Measurements from ENCODE around the gene TARM1. TPM values are rescaled to one million over a fixed set of nuclear protein-coding genes. Genes with fewer than 3 reads are reported as not detected.
"Not testable (repeated sequence)": the region's sequence is repeated elsewhere in the genome, so short reads cannot be mapped to it uniquely, and the experiment has no call there.

TARM1 gene
- total RNA-seq, 2 donors from 2014 or later: not detected

GRCh38 chr19:54108496-54108895 is 27.3 kb upstream of the TARM1 start:
- no peak for DNase-seq
- Mint-ChIP-seq H3K36me3 (ENCODE audit: insufficient read depth in 2 of 2) (peaks cover 5 to 15% of the 10 kb centered on the region in 2 donors), H3K27me3 (ENCODE audit: low read depth) (no peaks in the 10 kb centered on the region), H3K27ac (no peak overlapping the region), H3K4me1 (ENCODE audit: low read depth) (peaks cover 42% of the 10 kb centered on the region), H3K4me3 (no peak overlapping the region), H3K9me3 (no peaks in the 10 kb centered on the region)
- no peak for ATAC-seq (replicated peaks in 1 of 2)

- Mint-ChIP-seq H3K4me1 (ENCODE audit: low read depth) (peaks cover 42% of the 10 kb centered on the region), H3K4me3 (no peak overlapping the region), H3K9me3 (no peaks in the 10 kb centered on the region), H3K36me3 (ENCODE audit: insufficient read depth in 2 of 2) (peaks cover 5 to 15% of the 10 kb centered on the region in 2 donors), H3K27me3 (ENCODE audit: low read depth) (no peaks in the 10 kb centered on the region), H3K27ac (no peak overlapping the region)
- no peak for ATAC-seq (replicated peaks in 1 of 2)
- DNase-seq: no peak
Observed at GRCh38 chr19:54107876-54108490, 26.8 kb upstream of the TARM1 start.

DNA sequence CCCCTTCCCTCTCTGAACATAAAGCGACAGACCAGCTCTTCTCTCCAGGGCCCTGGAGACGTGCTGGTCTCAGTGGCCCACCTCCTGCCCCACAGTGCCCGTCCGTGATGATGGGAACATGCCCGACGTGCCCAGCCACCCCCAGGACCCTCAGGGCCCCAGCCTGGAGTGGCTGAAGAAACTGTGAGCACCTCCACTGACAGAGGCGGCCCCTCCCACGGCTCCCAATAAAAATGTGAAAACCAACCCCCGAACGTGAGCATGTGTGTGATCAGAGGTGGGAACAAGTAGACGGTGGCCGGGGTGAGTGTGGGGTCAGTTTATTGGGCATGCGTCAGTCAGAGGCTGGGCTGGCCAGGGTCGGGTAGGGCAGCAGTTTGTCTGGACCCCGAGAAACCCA is 25.6 kb upstream of the TARM1 start:
- ATAC-seq (replicated peaks in 1 of 2): no peak
- no peaks in the 10 kb centered on the region for H3K9me3 Mint-ChIP-seq
- DNase-seq: no peak
- peaks cover 6 to 12% of the 10 kb centered on the region in 2 donors for H3K36me3 Mint-ChIP-seq (ENCODE audit: insufficient read depth in 2 of 2)
- peaks cover 47% of the 10 kb centered on the region for H3K4me1 Mint-ChIP-seq (ENCODE audit: low read depth)
- no peaks in the 10 kb centered on the region for H3K27me3 Mint-ChIP-seq (ENCODE audit: low read depth)
- H3K27ac Mint-ChIP-seq: no peak overlapping the region
- H3K4me3 Mint-ChIP-seq: no peak overlapping the region

DNA sequence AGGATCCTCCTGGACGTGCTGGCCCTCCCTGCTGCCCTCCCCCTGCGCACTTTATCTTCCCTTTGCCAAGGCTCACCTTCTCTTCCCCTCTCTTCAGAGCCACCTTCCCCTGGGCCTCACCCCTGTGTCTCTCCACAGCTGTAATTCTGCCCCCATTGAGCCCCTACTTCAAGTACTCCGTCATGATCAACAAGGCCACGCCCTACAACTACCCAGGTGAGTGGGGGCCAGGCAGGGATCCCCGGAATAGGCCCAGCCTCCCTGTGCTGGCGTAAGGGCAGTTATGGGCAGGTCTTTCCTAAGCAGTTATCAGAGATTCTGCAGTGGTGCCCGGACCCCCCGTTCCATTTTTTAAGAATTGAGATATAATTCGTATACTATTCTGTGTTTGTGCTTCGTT is 24.6 kb upstream of the TARM1 start:
- peaks cover 53% of the 10 kb centered on the region for H3K4me1 Mint-ChIP-seq (ENCODE audit: low read depth)
- H3K9me3 Mint-ChIP-seq: no peaks in the 10 kb centered on the region
- H3K4me3 Mint-ChIP-seq: no peak overlapping the region
- no peak for DNase-seq
- ATAC-seq (replicated peaks in 1 of 2): no peak
- peak overlapping the region; percentile 44 for H3K27ac Mint-ChIP-seq
- peaks cover 6 to 12% of the 10 kb centered on the region in 2 donors for H3K36me3 Mint-ChIP-seq (ENCODE audit: insufficient read depth in 2 of 2)
- H3K27me3 Mint-ChIP-seq (ENCODE audit: low read depth): no peaks in the 10 kb centered on the region

DNA sequence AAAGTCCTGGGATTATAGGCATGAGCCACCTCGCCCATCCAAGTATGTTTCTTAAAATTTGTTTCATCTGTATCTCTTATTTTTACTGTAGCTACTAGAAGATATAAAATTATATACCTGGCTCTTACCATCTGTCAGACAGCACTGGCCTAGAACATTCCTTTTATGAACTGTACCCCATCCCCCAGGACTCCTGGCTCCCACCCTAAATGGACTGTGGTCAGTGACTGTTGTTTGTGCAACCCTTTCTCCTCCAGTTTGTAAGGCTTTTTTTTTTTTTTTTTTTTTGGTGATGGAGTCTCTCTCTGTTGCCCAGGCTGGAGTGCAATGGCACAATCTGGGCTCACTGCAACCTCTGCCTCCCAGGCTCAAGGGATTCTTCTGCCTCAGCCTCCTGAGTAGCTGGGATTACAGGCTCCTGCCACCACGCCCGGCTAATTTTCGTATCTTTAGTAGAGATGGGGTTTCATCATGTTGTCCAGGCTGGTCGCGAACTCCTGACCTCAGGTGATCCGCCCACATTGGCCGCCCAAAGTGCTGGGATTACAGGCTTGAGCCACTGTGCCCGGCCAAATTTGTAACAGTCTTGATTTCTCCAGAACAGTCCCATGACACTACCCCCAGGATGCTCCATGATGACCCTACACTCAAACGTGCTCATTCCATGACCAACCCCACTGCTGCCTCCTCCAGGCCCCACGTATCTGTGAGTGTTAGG is 24.0 kb upstream of the TARM1 start:
- Mint-ChIP-seq H3K36me3 (ENCODE audit: insufficient read depth in 2 of 2) (peaks cover 6 to 11% of the 10 kb centered on the region in 2 donors), H3K9me3 (no peaks in the 10 kb centered on the region), H3K4me1 (ENCODE audit: low read depth) (peaks cover 53% of the 10 kb centered on the region), H3K27me3 (ENCODE audit: low read depth) (no peaks in the 10 kb centered on the region), H3K27ac (no peak overlapping the region), H3K4me3 (peak overlapping the region in 1 of 2 donors; percentile 15)
- no peak for DNase-seq
- ATAC-seq (replicated peaks in 1 of 2): no peak

DNA sequence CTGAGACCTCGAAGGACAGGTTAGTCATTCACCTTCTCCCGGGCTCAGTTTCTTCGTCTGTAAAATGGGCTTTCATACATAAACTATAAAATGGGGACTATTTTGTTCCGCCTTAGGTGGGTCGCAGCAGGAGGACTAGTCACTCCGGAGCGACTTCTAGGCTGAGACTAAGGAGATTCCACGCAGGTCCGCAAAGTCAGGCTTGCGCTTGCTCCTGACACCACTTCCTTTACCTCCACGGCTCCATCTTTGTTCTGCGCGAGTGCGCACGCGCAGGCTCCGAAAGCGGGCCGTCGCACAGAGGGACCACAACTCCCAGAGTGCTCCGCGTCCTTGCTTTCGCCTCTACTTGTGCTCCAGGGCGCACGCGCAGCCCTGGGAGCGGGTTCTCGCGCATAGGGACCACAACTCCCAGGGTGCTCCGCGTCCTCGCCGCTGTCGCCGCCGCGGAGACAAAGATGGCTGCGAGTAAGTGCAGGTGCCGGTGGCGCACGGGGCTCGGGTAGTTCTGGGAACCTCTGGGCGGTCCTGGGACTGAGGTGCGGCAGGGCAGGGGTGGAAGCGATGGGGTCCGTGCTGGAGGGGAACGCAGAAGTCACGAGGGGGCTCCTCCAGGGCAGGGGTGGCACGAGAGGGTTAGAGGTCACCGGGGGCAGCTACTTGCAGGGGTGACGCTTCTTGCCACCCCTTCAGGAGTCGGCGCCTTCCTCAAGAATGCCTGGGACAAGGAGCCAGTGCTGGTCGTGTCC is 21.4 kb upstream of the TARM1 start, which contains the start of gene NDUFA3:
NDUFA3 (plus strand) TSS at position 435 of the 749 bp plus-strand sequence; CDS start at position 459, 24 bp downstream.
- ATAC-seq (replicated peaks in 1 of 2): peak; percentile 99 to 100
- H3K4me3 Mint-ChIP-seq: peak within 1 kb of the TSS; percentile 94 to 99
- DNase-seq: peak; percentile 98
- H3K9me3 Mint-ChIP-seq: no peaks in the 10 kb centered on the region
- H3K27ac Mint-ChIP-seq: peak within 1 kb of the TSS; percentile 82
- peaks cover 51% of the 10 kb centered on the region for H3K4me1 Mint-ChIP-seq (ENCODE audit: low read depth)
- H3K36me3 Mint-ChIP-seq (ENCODE audit: insufficient read depth in 2 of 2): peaks cover 6 to 10% of the 10 kb centered on the region in 2 donors
- no peaks in the 10 kb centered on the region for H3K27me3 Mint-ChIP-seq (ENCODE audit: low read depth)

DNA sequence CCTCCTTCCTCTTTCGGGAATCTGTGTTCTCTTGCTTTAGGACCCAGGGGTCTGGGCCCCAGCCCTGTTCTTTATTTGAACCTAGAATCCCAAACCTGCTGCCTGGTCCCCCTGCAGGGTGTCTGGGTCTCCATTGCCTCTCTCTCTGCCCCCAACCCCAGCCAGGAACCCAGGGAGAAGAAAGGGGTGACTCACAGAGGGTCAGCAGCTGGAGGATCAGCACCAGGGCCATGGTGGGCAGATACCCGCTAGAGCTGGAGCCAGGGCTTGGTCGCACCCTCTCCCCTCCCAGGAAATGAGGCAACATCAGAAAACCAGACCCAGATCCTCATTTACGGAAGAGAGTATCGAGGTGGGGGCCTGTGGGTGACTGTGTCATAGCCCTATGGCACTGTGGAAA is 19.4 kb upstream of the TARM1 start, which contains the start of gene OSCAR:
OSCAR (minus strand) TSS at position 243 of the 400 bp plus-strand sequence; CDS start at position 232, 11 bp downstream.
- Mint-ChIP-seq H3K27me3 (ENCODE audit: low read depth) (peaks cover 12% of the 10 kb centered on the region), H3K27ac (peak within 1 kb of the TSS; percentile 70), H3K4me3 (peak within 1 kb of the TSS; percentile 64 to 99), H3K4me1 (ENCODE audit: low read depth) (peaks cover 46% of the 10 kb centered on the region), H3K36me3 (ENCODE audit: insufficient read depth in 2 of 2) (peaks cover 3 to 5% of the 10 kb centered on the region in 2 donors), H3K9me3 (no peaks in the 10 kb centered on the region)
- ATAC-seq (replicated peaks in 1 of 2): no peak
- DNase-seq: no peak

DNA sequence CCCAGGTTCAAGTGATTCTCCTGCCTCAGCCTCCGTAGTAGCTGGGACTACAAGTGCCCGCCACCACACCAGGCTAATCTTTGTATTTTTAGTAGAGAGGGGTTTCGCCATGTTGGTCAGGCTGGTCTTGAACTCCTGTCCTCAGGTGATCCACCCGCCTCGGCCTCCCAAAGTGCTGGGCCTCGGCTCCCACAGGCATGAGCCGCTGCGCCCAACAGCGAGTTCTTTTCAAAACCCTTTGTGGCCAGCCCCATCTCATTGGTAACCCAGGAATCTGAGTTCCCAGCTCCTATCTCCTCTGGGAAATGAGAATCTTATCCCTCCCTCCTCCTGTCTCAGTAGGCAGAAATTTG is 18.7 kb upstream of the TARM1 start:
- not testable (repeated sequence) for H3K27ac Mint-ChIP-seq; H3K4me3 Mint-ChIP-seq; H3K36me3 Mint-ChIP-seq (ENCODE audit: insufficient read depth in 2 of 2); DNase-seq; H3K9me3 Mint-ChIP-seq; ATAC-seq (replicated peaks in 1 of 2)
- Mint-ChIP-seq H3K27me3 (ENCODE audit: low read depth) (peaks cover 12% of the 10 kb centered on the region), H3K4me1 (ENCODE audit: low read depth) (peaks cover 39% of the 10 kb centered on the region)

DNA sequence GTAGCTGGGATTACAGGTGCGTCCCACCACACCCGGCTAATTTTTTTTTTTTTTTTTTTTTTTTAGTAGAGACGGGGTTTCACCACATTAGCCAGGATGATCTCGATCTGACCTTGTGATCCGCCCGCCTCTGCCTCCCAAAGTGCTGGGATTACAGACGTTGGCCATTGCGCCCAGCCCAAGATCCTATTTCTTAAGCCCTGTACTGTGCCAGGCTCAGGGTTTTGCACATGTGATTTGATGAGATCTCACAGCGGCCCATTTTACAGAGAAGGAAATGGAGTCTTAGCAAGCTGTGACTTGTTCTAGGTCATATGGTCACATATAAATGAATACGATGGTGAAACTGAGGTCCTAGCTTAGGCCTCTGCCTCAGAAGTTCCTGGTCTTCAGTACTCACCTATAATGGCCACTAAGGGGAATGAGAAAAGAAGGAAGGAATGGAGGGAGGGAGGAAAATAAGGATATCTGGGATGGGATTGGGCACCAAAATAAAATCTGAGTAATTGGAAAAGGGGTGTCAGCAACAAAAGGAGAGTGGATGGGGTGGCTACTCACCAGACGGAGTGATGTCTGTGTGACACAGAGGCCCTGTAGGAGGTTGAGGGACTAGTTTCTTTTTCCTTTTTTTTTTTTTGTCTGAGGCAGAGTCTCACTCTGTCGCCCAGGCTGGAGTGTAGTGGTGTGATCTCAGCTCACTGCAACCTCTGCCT is 18.2 kb upstream of the TARM1 start:
- no peak overlapping the region for H3K27ac Mint-ChIP-seq
- peaks cover 34% of the 10 kb centered on the region for H3K4me1 Mint-ChIP-seq (ENCODE audit: low read depth)

DNA sequence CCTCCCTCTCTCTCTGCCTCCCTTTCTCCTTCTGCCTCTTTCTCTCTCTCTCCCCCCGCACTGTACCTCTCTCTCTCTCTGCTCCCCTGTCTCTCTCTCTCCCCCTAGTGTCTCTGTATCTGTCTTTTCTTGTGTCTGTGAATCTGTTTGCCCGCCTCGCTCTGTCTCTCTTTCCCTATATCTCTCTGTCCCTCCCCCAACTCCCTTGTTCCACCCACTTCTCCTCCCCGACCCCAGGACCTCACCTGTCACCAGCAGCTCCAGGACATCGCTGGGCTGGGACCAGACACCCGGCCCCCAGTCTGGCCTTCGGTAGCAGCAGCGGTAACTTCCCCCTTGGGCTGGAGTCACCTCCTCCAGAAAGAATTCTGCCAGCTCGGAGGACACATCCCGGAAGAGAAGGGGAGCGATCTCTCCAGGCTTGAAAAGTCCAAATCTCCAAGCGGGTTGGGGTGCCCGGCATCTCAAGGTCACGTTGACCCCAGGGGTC is 15.5 kb upstream of the TARM1 start:
- H3K4me1 Mint-ChIP-seq (ENCODE audit: low read depth): peaks cover 17% of the 10 kb centered on the region
- DNase-seq (no peak), ATAC-seq (replicated peaks in 1 of 2) (peak; percentile 49 to 66)
- H3K36me3 Mint-ChIP-seq (ENCODE audit: insufficient read depth in 2 of 2): peaks cover 0 to 4% of the 10 kb centered on the region in 2 donors
- H3K27ac Mint-ChIP-seq: peak overlapping the region; percentile 6
- no peaks in the 10 kb centered on the region for H3K9me3 Mint-ChIP-seq
- H3K27me3 Mint-ChIP-seq (ENCODE audit: low read depth): peaks cover 22% of the 10 kb centered on the region
- peak overlapping the region; percentile 72 to 85 for H3K4me3 Mint-ChIP-seq

More for the DNA sequence above, 18.2 kb upstream of the TARM1 start:
- Mint-ChIP-seq H3K9me3 (no peaks in the 10 kb centered on the region), H3K27me3 (ENCODE audit: low read depth) (peaks cover 18% of the 10 kb centered on the region), H3K36me3 (ENCODE audit: insufficient read depth in 2 of 2) (peaks cover 0 to 3% of the 10 kb centered on the region in 2 donors), H3K4me3 (no peak overlapping the region)
- DNase-seq (no peak), ATAC-seq (replicated peaks in 1 of 2) (no peak)

DNA sequence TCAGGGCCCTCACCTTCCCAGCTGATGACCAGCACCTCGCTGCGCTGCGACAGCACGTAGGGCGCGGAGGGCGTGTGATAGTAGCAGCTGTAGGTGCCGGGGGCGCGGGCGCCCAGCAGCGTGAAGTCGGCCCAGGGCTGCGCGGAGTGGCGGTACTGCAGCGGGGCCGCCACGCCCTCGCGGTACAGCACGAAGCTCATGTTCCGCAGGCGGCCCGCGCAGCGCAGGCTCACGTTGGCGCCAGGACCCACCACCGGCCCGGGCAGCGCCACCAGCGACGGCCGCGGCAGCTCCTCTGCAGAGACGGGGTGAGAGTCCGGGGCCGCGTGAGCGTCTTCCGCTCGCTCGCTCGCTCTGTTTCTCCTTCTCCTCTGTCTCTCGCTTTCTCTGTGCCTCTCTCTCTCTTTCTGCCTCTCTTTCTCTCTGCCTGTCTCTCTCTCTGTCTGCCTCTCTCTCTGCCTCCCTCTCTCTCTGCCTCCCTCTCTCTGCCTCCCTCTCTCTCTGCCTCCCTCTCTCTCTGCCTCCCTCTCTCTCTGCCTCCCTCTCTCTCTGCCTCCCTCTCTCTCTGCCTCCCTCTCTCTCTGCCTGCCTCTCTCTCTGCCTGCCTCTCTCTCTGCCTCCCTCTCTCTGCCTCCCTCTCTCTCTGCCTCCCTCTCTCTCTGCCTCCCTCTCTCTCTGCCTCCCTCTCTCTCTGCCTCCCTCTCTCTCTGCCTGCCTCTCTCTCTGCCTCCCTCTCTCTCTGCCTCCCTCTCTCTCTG is 14.9 kb upstream of the TARM1 start:
- H3K4me1 Mint-ChIP-seq (ENCODE audit: low read depth): peaks cover 14% of the 10 kb centered on the region
- H3K9me3 Mint-ChIP-seq; H3K36me3 Mint-ChIP-seq (ENCODE audit: insufficient read depth in 2 of 2): not testable (repeated sequence)
- H3K27me3 Mint-ChIP-seq (ENCODE audit: low read depth): peaks cover 22% of the 10 kb centered on the region
- ATAC-seq (replicated peaks in 1 of 2): peak; percentile 83 to 88
- DNase-seq: peak; percentile 58 to 61
- H3K4me3 Mint-ChIP-seq: peak overlapping the region; percentile 79 to 85
- peak overlapping the region; percentile 56 for H3K27ac Mint-ChIP-seq
